HepG2 (cell line): Measurements from ENCODE around the gene SDC1. TPM values are rescaled to one million over a fixed set of nuclear protein-coding genes. Genes with fewer than 3 reads are reported as not detected.
A peak's percentile ranks its signal among the peaks of the same experiment; 100 is the strongest.

Experiments
- FOXO1 ChIP-seq: sonication (generic); formaldehyde crosslinking; IDR thresholded peaks from 2 replicates; pipeline ENCODE4 v1.4.0; 2020; ENCODE audit warnings: missing genetic modification reagents
- GABPB1 ChIP-seq: IDR thresholded peaks from 2 replicates; pipeline ENCODE4 v1.6.1; 2016; ENCODE audit warnings: mild to moderate bottlenecking, missing genetic modification reagents, moderate library complexity, missing compliant biosample characterization
- GTF3A ChIP-seq: sonication (generic); formaldehyde crosslinking; conservative IDR thresholded peaks from 2 replicates; pipeline ENCODE4 v1.4.0; 2020; ENCODE audit warnings: mild to moderate bottlenecking, missing genetic modification reagents
- HOMEZ ChIP-seq: IDR thresholded peaks from 2 replicates; pipeline ENCODE4 v1.6.1; 2016; ENCODE audit warnings: low read depth
- IRF2 ChIP-seq: IDR thresholded peaks from 2 replicates; pipeline ENCODE4 v1.6.1; 2018; ENCODE audit warnings: missing genetic modification reagents, missing compliant biosample characterization
- JUND ChIP-seq: sonication (generic); formaldehyde crosslinking; IDR thresholded peaks from 2 replicates; pipeline ENCODE4 v1.8.0; 2022; ENCODE audit warnings: mild to moderate bottlenecking, missing genetic modification reagents
- KDM3A ChIP-seq: IDR thresholded peaks from 2 replicates; pipeline ENCODE4 v1.6.1; 2018; ENCODE audit warnings: low read depth, missing compliant biosample characterization
- MAZ ChIP-seq, 2 experiments: sonication (generic) in 1 of 2; formaldehyde crosslinking in 1 of 2; IDR thresholded peaks; 2 replicates each; pipeline versions ENCODE4 v1.5.0 to v1.6.1; 2012 to 2020; ENCODE audit warnings: low read depth in 2 of 2, mild to moderate bottlenecking in 2 of 2, borderline replicate concordance in 1 of 2, improper control_type of control experiment in 1 of 2, low read length in 1 of 2, missing genetic modification reagents in 1 of 2, moderate library complexity in 1 of 2
- MED1 ChIP-seq: sonication (generic); formaldehyde crosslinking; IDR thresholded peaks from 2 replicates; pipeline ENCODE4 v1.4.0; 2020; ENCODE audit warnings: missing genetic modification reagents
- MEF2D ChIP-seq: sonication (generic); formaldehyde crosslinking; IDR thresholded peaks from 2 replicates; pipeline ENCODE4 v1.5.1; 2020; ENCODE audit warnings: mild to moderate bottlenecking, missing genetic modification reagents
- MIER3 ChIP-seq: IDR thresholded peaks from 2 replicates; pipeline ENCODE4 v1.6.1; 2016; ENCODE audit warnings: missing compliant biosample characterization, borderline replicate concordance
- NCOR1 ChIP-seq: fragments of 200-600 bp; sonication (generic); IDR thresholded peaks from 2 replicates; pipeline ENCODE4 v1.7.0; 2017; ENCODE audit warnings: antibody characterized with exemption, low read length, borderline replicate concordance
- SETDB1 ChIP-seq: sonication (generic); formaldehyde crosslinking; IDR thresholded peaks from 2 replicates; pipeline ENCODE4 v1.5.1; 2020; ENCODE audit warnings: missing genetic modification reagents, mild to moderate bottlenecking, borderline replicate concordance
- SOX5 ChIP-seq: IDR thresholded peaks from 2 replicates; pipeline ENCODE4 v1.6.1; 2016; ENCODE audit warnings: borderline replicate concordance
- TEF ChIP-seq: sonication (generic); formaldehyde crosslinking; IDR thresholded peaks from 2 replicates; pipeline ENCODE4 v1.5.0; 2020; ENCODE audit warnings: missing genetic modification reagents
- WIZ ChIP-seq: sonication (generic); formaldehyde crosslinking; IDR thresholded peaks from 2 replicates; pipeline ENCODE4 v1.5.1; 2020; ENCODE audit warnings: mild to moderate bottlenecking, missing genetic modification reagents
- ZFP36L2 ChIP-seq: sonication (generic); formaldehyde crosslinking; IDR thresholded peaks from 2 replicates; pipeline ENCODE4 v1.4.0; 2020; ENCODE audit warnings: missing genetic modification reagents
- ZGPAT ChIP-seq: IDR thresholded peaks from 2 replicates; pipeline ENCODE4 v1.6.1; 2016; ENCODE audit warnings: mild to moderate bottlenecking
- ZNF138 ChIP-seq: sonication (generic); formaldehyde crosslinking; IDR thresholded peaks from 2 replicates; pipeline ENCODE4 v1.5.0; 2020; ENCODE audit warnings: mild to moderate bottlenecking, low read depth, missing genetic modification reagents
- ZNF263 ChIP-seq: sonication (generic); formaldehyde crosslinking; IDR thresholded peaks from 2 replicates; pipeline ENCODE4 v1.4.0; 2020; ENCODE audit warnings: missing genetic modification reagents
- ZNF333 ChIP-seq: sonication (generic); formaldehyde crosslinking; IDR thresholded peaks from 2 replicates; pipeline ENCODE4 v1.4.0; 2020; ENCODE audit warnings: mild to moderate bottlenecking, missing genetic modification reagents, borderline replicate concordance
- ZNF414 ChIP-seq: sonication (generic); formaldehyde crosslinking; IDR thresholded peaks from 2 replicates; pipeline ENCODE4 v1.5.0; 2020; ENCODE audit warnings: missing genetic modification reagents
- ZNF644 ChIP-seq: IDR thresholded peaks from 2 replicates; pipeline ENCODE4 v1.6.1; 2016; ENCODE audit warnings: low read depth
- ZNF776 ChIP-seq: sonication (generic); formaldehyde crosslinking; IDR thresholded peaks from 2 replicates; pipeline ENCODE4 v1.4.0; 2020; ENCODE audit warnings: mild to moderate bottlenecking, missing genetic modification reagents
- ZNF792 ChIP-seq: IDR thresholded peaks from 2 replicates; pipeline ENCODE4 v1.6.1; 2016
- ZSCAN5A ChIP-seq: sonication (generic); formaldehyde crosslinking; IDR thresholded peaks from 2 replicates; pipeline ENCODE4 v1.8.0; 2022; ENCODE audit warnings: mild to moderate bottlenecking, missing genetic modification reagents, borderline replicate concordance
- polyA plus RNA-seq, 8 experiments: library from polyadenylated mRNA; depleted of rRNA in 3 of 8; stranded (reverse) in 7 of 8; unstranded in 1 of 8; fragments of >200 nt; fragmentation: Illumina TruSeq in 4 of 8; extraction: Trizol in 4 of 8; gene quantifications; 2 replicates each; pipeline versions ENCODE4 v1.2.1 to v1.2.3, GENCODE V29; 2011 to 2016; ENCODE audit warnings: low read depth in 4 of 8, missing spikeins in 1 of 8, mixed read lengths in 1 of 8; ENCODE audit not compliant: insufficient read depth in 1 of 8
- total RNA-seq, 5 experiments: library from RNA; depleted of rRNA; stranded (reverse); fragments of >200 nt; fragmentation: Illumina TruSeq; extraction: Trizol; gene quantifications; 2 replicates each; pipeline ENCODE4 v1.2.3, GENCODE V29; 2016; ENCODE audit warnings: low read depth in 1 of 5

SDC1 gene
- total and polyA plus RNA-seq, 2 of the 13 experiments (the other 11 are each of a cell fraction or from before 2014, with no cell fraction given): 108 to 119 TPM

GRCh38 chr2:20222769-20223406, 2.0 kb downstream of the SDC1 start (continued):
- TF ChIP-seq ZNF138 (CRISPR knock-in tag) (0 out of 2 replicates have a peak, but pooled peaks have one; percentile 53), ZFP36L2 (CRISPR knock-in tag) (no peak), MED1 (no peak), NCOR1 (no peak), MIER3 (CRISPR knock-in tag) (no peak), ZNF644 (CRISPR knock-in tag) (0 out of 2 replicates have a peak, but pooled peaks have one; percentile 6), ZGPAT (no peak), MAZ (IDR thresholded peaks at IDR 0.05; ENCODE audit: borderline replicate concordance, low read depth, low read length) (no peak), MAZ (CRISPR knock-in tag; IDR thresholded peaks at IDR 0.05; ENCODE audit: low read depth) (0 out of 2 replicates have a peak, but pooled peaks have one; percentile 23), ZSCAN5A (CRISPR knock-in tag) (peak; percentile 81; the same call in 1 of the 2 replicates), IRF2 (0 out of 2 replicates have a peak, but pooled peaks have one; percentile 3), SOX5 (0 out of 2 replicates have a peak, but pooled peaks have one; percentile 5), JUND (CRISPR knock-in tag) (no peak), ZNF792 (CRISPR knock-in tag) (peak; percentile 19; the same call in 1 of the 2 replicates), SETDB1 (CRISPR knock-in tag) (no peak), FOXO1 (CRISPR knock-in tag) (no peak), KDM3A (no peak), ZNF414 (CRISPR knock-in tag) (no peak; the same call in 1 of the 2 replicates), WIZ (no peak), GABPB1 (no peak), ZNF776 (CRISPR knock-in tag) (no peak), MEF2D (CRISPR knock-in tag) (no peak), TEF (CRISPR knock-in tag) (no peak), ZNF333 (no peak), HOMEZ (CRISPR knock-in tag) (no peak), GTF3A (CRISPR knock-in tag) (no peak), ZNF263 (peak; percentile 92)
